HepG2 (cell line): Measurements from ENCODE around the gene RORC.

Source experiments
- ESRRA ChIP-seq: sonication (generic); formaldehyde crosslinking; IDR thresholded peaks from 2 replicates; pipeline ENCODE4 v1.5.1; 2020; ENCODE audit warnings: mild to moderate bottlenecking, low read depth, missing genetic modification reagents
- GATA4 ChIP-seq: sonication (generic); IDR thresholded peaks from 2 replicates; pipeline ENCODE4 v1.6.1; 2016; ENCODE audit warnings: antibody characterized with exemption, low read depth, borderline replicate concordance
- NPAS2 ChIP-seq: sonication (generic); formaldehyde crosslinking; IDR thresholded peaks from 2 replicates; pipeline ENCODE4 v1.8.0; 2022; ENCODE audit warnings: mild to moderate bottlenecking, missing genetic modification reagents, borderline replicate concordance
- ONECUT2 ChIP-seq: sonication (generic); formaldehyde crosslinking; IDR thresholded peaks from 2 replicates; pipeline ENCODE4 v1.4.0; 2020; ENCODE audit warnings: missing genetic modification reagents
- RAD21 ChIP-seq: fragments of 450-650 bp; formaldehyde crosslinking; IDR thresholded peaks from 2 replicates; pipeline ENCODE4 v1.5.0; 2020; ENCODE audit warnings: mild to moderate bottlenecking
- ZNF337 ChIP-seq: sonication (generic); formaldehyde crosslinking; IDR thresholded peaks from 2 replicates; pipeline ENCODE4 v1.5.1; 2020; ENCODE audit warnings: missing genetic modification reagents, low read depth, mild to moderate bottlenecking, borderline replicate concordance
- ZNF879 ChIP-seq: sonication (generic); formaldehyde crosslinking; IDR thresholded peaks from 2 replicates; pipeline ENCODE4 v1.8.1; 2023; ENCODE audit warnings: missing genetic modification reagents
- TF ChIP-seq, protein P1 (sequence below): sonication (generic); formaldehyde crosslinking; IDR thresholded peaks from 2 replicates; pipeline ENCODE4 v1.5.0; 2020; ENCODE audit warnings: mild to moderate bottlenecking, missing genetic modification reagents, moderate library complexity
- TF ChIP-seq, protein P2 (sequence below): sonication (generic); formaldehyde crosslinking; IDR thresholded peaks from 2 replicates; pipeline ENCODE4 v1.4.0; 2020; ENCODE audit warnings: missing genetic modification reagents
- TF ChIP-seq, protein P3 (sequence below): sonication (generic); formaldehyde crosslinking; conservative IDR thresholded peaks from 2 replicates; pipeline ENCODE4 v1.4.0; 2020; ENCODE audit warnings: missing genetic modification reagents

DNA sequence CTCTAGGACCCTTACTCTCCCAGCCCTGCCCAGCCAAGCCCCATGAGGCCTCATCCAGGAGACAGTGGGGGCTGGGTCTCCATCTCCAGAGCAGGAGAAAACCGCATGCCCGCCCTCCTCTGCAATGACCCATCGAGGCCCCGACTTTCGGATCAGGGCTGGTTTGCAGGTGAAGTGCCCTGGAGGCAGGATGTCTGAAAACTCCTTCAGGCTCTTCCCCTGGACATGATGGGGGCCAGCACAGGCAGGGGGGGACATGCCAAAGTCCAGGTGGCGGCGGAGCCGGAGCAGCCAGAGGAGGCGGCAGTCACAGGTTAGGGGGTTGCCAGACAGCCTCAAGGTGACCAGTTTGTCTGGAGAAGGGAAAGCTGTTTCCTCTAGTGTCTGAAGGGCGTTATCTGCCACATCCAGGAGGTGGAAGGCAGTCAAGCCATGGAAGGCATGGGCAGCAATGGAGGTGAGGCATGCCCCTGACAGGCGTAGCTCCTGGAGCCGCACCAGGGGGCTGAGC, 30.2 kb downstream of the RORC start:
- TF ChIP-seq ONECUT2 (CRISPR knock-in tag) (no peak), ESRRA (CRISPR knock-in tag) (no peak), GATA4 (no peak), NPAS2 (CRISPR knock-in tag) (no peak), RAD21 (CRISPR knock-in tag) (no peak), ZNF879 (CRISPR knock-in tag) (no peak), ZNF337 (no peak)
- TF ChIP-seq, protein P1, sequence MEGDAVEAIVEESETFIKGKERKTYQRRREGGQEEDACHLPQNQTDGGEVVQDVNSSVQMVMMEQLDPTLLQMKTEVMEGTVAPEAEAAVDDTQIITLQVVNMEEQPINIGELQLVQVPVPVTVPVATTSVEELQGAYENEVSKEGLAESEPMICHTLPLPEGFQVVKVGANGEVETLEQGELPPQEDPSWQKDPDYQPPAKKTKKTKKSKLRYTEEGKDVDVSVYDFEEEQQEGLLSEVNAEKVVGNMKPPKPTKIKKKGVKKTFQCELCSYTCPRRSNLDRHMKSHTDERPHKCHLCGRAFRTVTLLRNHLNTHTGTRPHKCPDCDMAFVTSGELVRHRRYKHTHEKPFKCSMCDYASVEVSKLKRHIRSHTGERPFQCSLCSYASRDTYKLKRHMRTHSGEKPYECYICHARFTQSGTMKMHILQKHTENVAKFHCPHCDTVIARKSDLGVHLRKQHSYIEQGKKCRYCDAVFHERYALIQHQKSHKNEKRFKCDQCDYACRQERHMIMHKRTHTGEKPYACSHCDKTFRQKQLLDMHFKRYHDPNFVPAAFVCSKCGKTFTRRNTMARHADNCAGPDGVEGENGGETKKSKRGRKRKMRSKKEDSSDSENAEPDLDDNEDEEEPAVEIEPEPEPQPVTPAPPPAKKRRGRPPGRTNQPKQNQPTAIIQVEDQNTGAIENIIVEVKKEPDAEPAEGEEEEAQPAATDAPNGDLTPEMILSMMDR: no peak
- TF ChIP-seq, protein P2, sequence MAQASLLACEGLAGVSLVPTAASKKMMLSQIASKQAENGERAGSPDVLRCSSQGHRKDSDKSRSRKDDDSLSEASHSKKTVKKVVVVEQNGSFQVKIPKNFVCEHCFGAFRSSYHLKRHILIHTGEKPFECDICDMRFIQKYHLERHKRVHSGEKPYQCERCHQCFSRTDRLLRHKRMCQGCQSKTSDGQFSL (CRISPR knock-in tag): no peak
- TF ChIP-seq, protein P3, sequence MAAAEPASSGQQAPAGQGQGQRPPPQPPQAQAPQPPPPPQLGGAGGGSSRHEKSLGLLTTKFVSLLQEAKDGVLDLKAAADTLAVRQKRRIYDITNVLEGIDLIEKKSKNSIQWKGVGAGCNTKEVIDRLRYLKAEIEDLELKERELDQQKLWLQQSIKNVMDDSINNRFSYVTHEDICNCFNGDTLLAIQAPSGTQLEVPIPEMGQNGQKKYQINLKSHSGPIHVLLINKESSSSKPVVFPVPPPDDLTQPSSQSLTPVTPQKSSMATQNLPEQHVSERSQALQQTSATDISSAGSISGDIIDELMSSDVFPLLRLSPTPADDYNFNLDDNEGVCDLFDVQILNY (CRISPR knock-in tag): no peak
